Measurements from ENCODE around the gene RIMBP2. TPM values are rescaled to one million over a fixed set of nuclear protein-coding genes. Genes with fewer than 3 reads are reported as not detected.
A peak's percentile ranks its signal among the peaks of the same experiment; 100 is the strongest.

Gene RIMBP2
- total and polyA plus RNA-seq, 5 donors = 0.05 to 0.28 TPM; not detected in 3

DNA sequence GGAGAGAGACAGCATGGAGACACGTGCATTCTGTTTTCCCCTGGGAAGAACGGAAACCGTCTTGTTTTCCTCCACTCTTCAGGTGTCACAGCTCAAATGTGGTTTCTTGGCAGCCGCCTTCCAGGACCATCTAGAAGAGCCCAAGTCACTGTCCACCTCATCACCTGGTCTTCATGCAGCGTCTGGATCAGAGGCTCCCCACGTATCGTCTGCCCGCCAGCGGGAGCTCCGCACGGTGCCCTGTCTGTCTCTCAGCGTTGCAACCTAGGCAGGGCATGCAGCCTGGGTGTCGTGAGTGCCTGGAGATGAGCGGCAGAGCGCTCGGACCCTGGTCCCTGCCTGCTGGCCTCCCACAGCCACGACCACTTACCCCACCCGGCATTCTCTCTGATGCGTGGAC, 260.9 kb downstream of the RIMBP2 start:
- intact Hi-C loops (cut with DNase I) = no loop called here
- no peak for ATAC-seq
- Histone ChIP-seq H3K4me3 (ENCODE audit: low read length) (no peak overlapping the region), H3K27ac (ENCODE audit: low read length) (no peak overlapping the region), H3K4me1 (ENCODE audit: control insufficient read depth, insufficient read depth, low read length) (no peaks in the 10 kb centered on the region), H3K27me3 (ENCODE audit: control insufficient read depth, insufficient read depth) (no peaks in the 10 kb centered on the region), H3K9me3 (ENCODE audit: control insufficient read depth, low read length) (no peaks in the 10 kb centered on the region)
- WGBS = 78% methylated on average over 19 of the region's 19 CpGs
- DNase-seq = peak in 1 of 3 donors; percentile 41

DNA sequence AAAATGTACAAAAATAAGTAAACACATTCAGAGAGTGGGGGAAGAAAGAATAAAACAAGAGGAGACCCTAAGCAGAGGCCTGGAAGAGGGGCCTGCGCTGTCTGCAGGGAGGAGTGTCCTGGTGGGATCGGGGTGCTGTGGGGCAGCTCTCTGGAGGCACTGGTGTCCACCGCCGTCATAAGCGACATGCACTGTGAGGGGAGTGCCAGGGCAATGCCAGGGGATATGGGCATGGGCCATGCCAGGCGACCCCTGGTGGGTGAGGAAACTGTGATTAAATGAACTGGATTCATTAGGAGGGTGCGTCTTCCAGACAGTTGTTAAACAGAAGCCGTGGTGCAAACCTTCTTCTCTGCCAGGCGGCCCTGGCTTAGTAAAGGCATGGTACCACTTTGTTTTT, 261.8 kb downstream of the RIMBP2 start:
- Histone ChIP-seq H3K9me3 (ENCODE audit: control insufficient read depth, low read length) (no peaks in the 10 kb centered on the region), H3K27ac (ENCODE audit: low read length) (no peak overlapping the region), H3K27me3 (ENCODE audit: control insufficient read depth, insufficient read depth) (no peaks in the 10 kb centered on the region), H3K4me3 (ENCODE audit: low read length) (no peak overlapping the region), H3K4me1 (ENCODE audit: control insufficient read depth, insufficient read depth, low read length) (no peaks in the 10 kb centered on the region)
- no peak for ATAC-seq
- peak in 1 of 3 donors; percentile 30 for DNase-seq
- intact Hi-C loops (cut with DNase I) = no loop called here
- 89% methylated on average over 9 of the region's 9 CpGs for WGBS

DNA sequence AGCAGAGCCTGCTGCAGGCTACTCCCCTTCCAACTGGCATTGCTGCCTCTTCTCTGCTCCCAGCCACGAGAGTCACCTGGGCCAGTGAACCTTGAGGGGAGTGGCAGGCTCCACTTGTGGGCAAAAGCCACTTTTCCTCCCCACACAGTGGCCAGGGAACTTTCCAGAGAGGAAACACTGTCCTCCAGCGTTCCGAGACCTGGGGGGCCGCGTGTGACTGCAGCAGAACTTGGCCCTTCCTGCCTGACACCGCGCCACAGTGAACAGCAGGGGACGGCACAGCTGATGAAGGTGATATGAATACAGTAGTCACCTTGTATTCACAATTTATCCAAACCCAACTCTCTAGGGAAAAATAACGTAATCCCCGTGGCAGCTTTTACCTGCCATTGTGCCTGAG, 263.6 kb downstream of the RIMBP2 start:
- no peak for ATAC-seq
- no peaks in the 10 kb centered on the region for H3K9me3 ChIP-seq (ENCODE audit: control insufficient read depth, low read length)
- 70% methylated on average over 10 of the region's 10 CpGs for WGBS
- H3K27ac ChIP-seq (ENCODE audit: low read length) = no peak overlapping the region
- DNase-seq = peak in 1 of 3 donors; percentile 4
- no peaks in the 10 kb centered on the region for H3K4me1 ChIP-seq (ENCODE audit: control insufficient read depth, insufficient read depth, low read length)
- H3K4me3 ChIP-seq (ENCODE audit: low read length) = no peak overlapping the region
- intact Hi-C loops (cut with DNase I) = no loop called here
- H3K27me3 ChIP-seq (ENCODE audit: control insufficient read depth, insufficient read depth) = no peaks in the 10 kb centered on the region

DNA sequence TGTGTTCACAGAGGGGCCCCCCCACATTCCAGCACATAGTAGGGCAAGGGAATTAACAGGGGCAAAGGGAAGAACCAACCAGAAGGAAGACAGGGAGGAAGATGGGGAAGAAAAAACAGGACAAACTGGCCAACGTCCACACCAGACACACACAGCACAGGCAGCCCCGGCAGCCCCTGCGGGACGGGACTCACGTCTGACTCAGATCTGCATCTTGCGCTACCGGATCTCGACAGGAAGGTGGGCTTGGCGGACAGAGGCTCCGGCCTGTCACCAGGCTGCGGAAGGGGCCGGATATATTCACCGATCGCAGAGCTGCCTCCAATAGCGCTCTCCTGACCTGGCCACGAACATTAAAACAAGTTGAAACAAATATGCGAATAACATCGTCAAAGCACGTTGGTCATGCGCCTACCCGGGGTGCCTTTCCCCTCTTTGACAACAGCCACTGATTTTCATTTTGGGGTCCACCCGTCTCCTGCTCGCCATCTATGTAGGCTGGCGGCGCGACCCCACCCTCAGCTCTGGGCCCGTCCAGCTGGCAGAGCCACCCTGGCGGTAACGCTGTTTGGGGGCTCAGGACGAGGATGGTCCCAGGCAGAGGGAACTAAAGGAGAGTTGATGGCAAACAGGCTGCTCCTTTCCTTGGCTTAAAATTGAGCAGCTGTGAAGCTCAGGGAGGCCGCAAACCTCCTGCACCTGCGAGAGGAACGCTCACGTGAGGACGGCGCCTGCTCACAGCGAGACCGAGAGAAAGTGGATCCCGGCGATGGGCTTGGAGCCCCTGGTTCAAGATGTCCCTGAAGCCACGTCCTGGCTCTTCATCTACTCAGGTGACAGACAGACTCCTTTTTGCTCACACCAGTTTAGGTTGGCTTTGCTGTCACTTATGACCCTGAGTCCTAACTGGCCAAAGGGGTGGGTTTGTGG, 264.8 kb downstream of the RIMBP2 start:
- Histone ChIP-seq H3K9me3 (ENCODE audit: control insufficient read depth, low read length) (no peaks in the 10 kb centered on the region), H3K27me3 (ENCODE audit: control insufficient read depth, insufficient read depth) (no peaks in the 10 kb centered on the region), H3K27ac (ENCODE audit: low read length) (no peak overlapping the region), H3K4me3 (ENCODE audit: low read length) (no peak overlapping the region), H3K4me1 (ENCODE audit: control insufficient read depth, insufficient read depth, low read length) (no peaks in the 10 kb centered on the region)
- peak in 1 of 3 donors; percentile 44 for DNase-seq
- WGBS = 86% methylated on average over 41 of the region's 41 CpGs
- intact Hi-C loops (cut with DNase I) = no loop called here
- ATAC-seq = no peak

DNA sequence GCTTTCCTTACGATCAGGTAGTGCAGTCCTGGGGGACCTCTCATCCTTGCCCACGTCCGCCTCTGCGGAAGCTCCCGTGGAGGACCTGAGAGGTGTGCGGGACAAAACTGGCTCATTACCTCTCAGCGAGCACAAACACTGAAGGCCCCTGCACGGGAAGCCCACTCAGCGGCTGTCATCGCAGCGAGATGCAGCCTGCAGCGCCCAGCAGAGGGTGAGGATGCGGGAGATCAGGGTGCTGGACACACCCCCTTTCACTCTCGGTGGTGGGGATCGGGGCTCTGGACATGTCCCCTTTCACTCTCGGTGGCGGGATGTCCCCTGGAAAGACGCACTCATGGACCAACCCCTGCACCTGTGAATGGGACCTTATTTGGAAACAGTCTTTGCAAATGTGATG, 266.8 kb downstream of the RIMBP2 start:
- Histone ChIP-seq H3K27ac (ENCODE audit: low read length) (no peak overlapping the region), H3K27me3 (ENCODE audit: control insufficient read depth, insufficient read depth) (no peaks in the 10 kb centered on the region), H3K4me1 (ENCODE audit: control insufficient read depth, insufficient read depth, low read length) (no peaks in the 10 kb centered on the region), H3K4me3 (ENCODE audit: low read length) (no peak overlapping the region), H3K9me3 (ENCODE audit: control insufficient read depth, low read length) (no peaks in the 10 kb centered on the region)
- 70% methylated on average over 18 of the region's 18 CpGs for WGBS
- ATAC-seq = no peak
- peak in 1 of 3 donors; percentile 30 for DNase-seq
- intact Hi-C loops (cut with DNase I) = no loop called here

GRCh38 chr12:130448044-130448821, 267.9 kb downstream of the RIMBP2 start:
- intact Hi-C loops (cut with DNase I) = no loop called here
- no peaks in the 10 kb centered on the region for H3K4me1 ChIP-seq (ENCODE audit: control insufficient read depth, insufficient read depth, low read length)
- no peaks in the 10 kb centered on the region for H3K27me3 ChIP-seq (ENCODE audit: control insufficient read depth, insufficient read depth)
- ATAC-seq (no peak), DNase-seq (peak in 1 of 3 donors; percentile 20)
- no peak overlapping the region for H3K4me3 ChIP-seq (ENCODE audit: low read length)
- 85% methylated on average over 20 of the region's 20 CpGs for WGBS
- H3K27ac ChIP-seq (ENCODE audit: low read length) = no peak overlapping the region
- no peaks in the 10 kb centered on the region for H3K9me3 ChIP-seq (ENCODE audit: control insufficient read depth, low read length)

- 89% methylated on average over 11 of the region's 11 CpGs for WGBS
- no peaks in the 10 kb centered on the region for H3K27me3 ChIP-seq (ENCODE audit: control insufficient read depth, insufficient read depth)
- H3K4me1 ChIP-seq (ENCODE audit: control insufficient read depth, insufficient read depth, low read length) = no peaks in the 10 kb centered on the region
- H3K9me3 ChIP-seq (ENCODE audit: control insufficient read depth, low read length) = no peaks in the 10 kb centered on the region
- DNase-seq (no peak), ATAC-seq (no peak)
- no peak overlapping the region for H3K4me3 ChIP-seq (ENCODE audit: low read length)
- H3K27ac ChIP-seq (ENCODE audit: low read length) = no peak overlapping the region
- intact Hi-C loops (cut with DNase I) = no loop called here
Observed at GRCh38 chr12:130447655-130447965, 268.5 kb downstream of the RIMBP2 start.

DNA sequence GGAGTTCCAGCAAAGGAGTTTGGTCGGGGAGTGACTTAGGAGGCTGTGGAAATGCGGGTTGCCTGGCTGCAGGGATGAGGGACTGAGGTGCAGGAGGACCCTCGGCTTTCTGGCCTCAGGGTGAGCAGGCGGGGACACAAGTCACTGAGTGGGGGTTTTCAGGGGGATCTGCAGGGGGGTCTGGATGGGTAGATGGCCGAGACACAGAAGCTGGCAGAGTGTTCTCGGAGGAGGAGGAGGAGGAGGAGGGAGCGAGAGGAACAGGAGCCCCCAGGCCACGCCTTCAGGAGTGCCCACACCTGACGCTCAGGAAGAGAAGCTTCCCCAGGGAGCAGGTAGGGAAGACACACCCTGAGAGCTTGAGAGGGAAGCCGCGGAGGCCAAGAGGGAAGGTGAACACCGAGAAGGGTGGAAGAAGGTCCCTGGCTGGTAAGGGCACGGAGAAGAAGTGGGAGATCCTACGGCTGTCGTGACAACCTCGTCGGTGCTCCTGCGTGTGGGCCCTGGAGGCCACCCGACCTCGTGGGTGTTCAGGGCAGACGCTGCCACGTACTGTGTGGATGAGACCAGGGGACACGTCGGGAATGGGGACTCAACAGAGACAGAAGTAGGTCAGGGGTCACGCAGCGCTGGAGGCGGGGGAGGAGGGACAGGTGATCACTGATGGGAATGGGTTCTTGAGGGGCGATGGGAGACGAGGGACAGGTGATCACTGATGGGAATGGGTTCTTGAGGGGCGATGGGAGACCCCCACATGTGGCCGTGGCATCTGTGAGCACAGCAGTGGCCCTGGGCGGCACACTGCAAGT, 269.0 kb downstream of the RIMBP2 start:
- Histone ChIP-seq H3K4me1 (ENCODE audit: control insufficient read depth, insufficient read depth, low read length) (no peaks in the 10 kb centered on the region), H3K4me3 (ENCODE audit: low read length) (no peak overlapping the region), H3K9me3 (ENCODE audit: control insufficient read depth, low read length) (no peaks in the 10 kb centered on the region), H3K27me3 (ENCODE audit: control insufficient read depth, insufficient read depth) (no peaks in the 10 kb centered on the region), H3K27ac (ENCODE audit: low read length) (no peak overlapping the region)
- intact Hi-C loops (cut with DNase I) = no loop called here
- no peak for ATAC-seq
- DNase-seq = peak in 1 of 3 donors; percentile 44
- WGBS = 81% methylated on average over 32 of the region's 32 CpGs

- 88% methylated on average over 16 of the region's 16 CpGs for WGBS
- Histone ChIP-seq H3K9me3 (ENCODE audit: control insufficient read depth, low read length) (no peaks in the 10 kb centered on the region), H3K4me1 (ENCODE audit: control insufficient read depth, insufficient read depth, low read length) (no peaks in the 10 kb centered on the region), H3K27me3 (ENCODE audit: control insufficient read depth, insufficient read depth) (no peaks in the 10 kb centered on the region), H3K27ac (ENCODE audit: low read length) (no peak overlapping the region), H3K4me3 (ENCODE audit: low read length) (no peak overlapping the region)
- DNase-seq = peak in 1 of 3 donors; percentile 9
- ATAC-seq = no peak
- intact Hi-C loops (cut with DNase I) = no loop called here
Observed at GRCh38 chr12:130444986-130445385, 271.1 kb downstream of the RIMBP2 start.

DNA sequence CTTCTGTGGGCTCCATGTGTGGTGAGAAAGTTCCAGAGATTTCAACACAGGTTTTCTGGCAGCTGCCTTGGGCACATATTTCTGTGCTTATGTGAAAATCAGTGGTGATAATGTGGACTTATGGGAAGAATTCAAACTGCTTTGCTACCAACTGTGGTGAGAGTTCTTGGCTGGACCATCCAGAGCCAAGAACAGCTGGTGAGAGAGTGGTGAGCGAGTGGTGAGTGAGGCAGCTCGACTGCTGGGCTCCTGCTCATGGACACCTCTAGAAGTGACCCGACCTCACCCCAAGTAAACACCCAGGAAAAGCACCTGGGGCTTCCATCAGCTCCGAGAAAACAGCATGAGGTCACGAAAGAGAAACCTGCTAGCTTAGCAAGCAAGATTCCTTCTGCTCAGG, 272.0 kb downstream of the RIMBP2 start:
- peak in 1 of 3 donors; percentile 32 for DNase-seq
- Histone ChIP-seq H3K9me3 (ENCODE audit: control insufficient read depth, low read length) (no peaks in the 10 kb centered on the region), H3K27ac (ENCODE audit: low read length) (no peak overlapping the region), H3K27me3 (ENCODE audit: control insufficient read depth, insufficient read depth) (no peaks in the 10 kb centered on the region), H3K4me3 (ENCODE audit: low read length) (no peak overlapping the region), H3K4me1 (ENCODE audit: control insufficient read depth, insufficient read depth, low read length) (no peaks in the 10 kb centered on the region)
- intact Hi-C loops (cut with DNase I) = no loop called here
- WGBS = 55% methylated on average over 5 of the region's 5 CpGs
- no peak for ATAC-seq
